Left hindlimb (tissue), 1 donor: ENCODE data around the gene ASL.
"Not testable (repeated sequence)": the region's sequence is repeated elsewhere in the genome, so short reads cannot be mapped to it uniquely, and the experiment has no call there.

Experiments
- DNase-seq: peaks from one replicate; pipeline ENCODE4 v3.0.0-alpha.2; 2018

ASL gene

DNA sequence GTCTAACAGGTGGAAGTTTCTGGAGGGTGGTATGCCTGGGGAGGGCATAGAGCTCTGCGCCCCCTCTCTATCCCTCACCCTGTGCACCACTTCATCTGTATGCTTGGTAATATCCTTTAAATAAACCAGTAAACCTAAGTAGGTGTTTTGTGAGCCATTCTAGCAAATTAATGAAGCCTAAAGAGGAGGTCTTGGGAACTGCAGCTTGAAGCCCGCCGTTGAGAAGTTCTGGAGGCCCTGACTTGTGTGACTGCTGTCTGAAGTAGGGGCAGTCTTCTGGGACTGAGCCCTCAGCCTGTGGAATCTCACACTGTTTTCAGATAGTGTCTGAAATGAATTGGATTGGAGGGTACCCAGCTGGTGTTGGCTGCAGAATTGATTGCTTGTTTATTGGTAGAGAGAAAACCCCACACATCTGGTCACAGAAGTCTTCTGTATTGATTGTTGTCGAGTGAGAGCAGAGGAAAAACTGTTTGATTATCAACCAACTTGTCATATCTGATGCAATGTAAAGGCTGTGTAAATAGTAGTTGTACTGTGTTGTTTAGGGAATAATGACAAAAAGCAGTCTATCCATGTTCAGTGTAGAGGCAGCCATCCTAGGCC is 43.7 kb downstream of the ASL start:
- no peak for DNase-seq

DNA sequence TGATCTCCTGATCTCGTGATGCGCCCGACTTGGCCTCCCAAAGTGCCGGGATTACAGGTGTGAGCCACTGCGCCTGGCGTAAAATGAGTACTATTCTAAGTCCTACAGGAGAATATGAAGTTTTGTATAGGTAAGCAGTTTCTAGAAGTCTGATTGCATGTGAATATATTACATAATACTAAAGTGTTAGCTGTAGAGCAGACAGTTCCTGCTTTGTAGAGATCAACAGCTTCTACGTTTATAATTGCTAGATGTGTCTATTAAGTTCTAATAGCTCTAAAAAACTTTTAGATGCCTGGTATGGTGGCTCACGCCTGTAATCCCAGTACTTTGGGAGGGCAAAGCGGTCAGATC is 47.5 kb downstream of the ASL start:
- no peak for DNase-seq

DNA sequence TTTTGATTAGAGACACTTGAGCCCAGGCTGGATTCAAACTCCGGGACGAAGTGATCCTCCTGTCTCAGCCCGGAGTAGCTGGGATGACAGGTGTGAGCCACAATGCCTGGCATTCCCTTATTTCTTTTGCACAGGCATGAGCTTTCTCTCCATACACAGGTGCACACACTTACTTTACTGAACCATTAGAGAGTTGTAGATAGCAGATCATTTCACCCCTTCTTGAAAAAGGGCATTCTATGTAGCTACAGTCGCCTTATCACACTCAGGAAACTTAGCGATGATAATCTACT is 48.9 kb downstream of the ASL start:
- not testable (repeated sequence) for DNase-seq

DNA sequence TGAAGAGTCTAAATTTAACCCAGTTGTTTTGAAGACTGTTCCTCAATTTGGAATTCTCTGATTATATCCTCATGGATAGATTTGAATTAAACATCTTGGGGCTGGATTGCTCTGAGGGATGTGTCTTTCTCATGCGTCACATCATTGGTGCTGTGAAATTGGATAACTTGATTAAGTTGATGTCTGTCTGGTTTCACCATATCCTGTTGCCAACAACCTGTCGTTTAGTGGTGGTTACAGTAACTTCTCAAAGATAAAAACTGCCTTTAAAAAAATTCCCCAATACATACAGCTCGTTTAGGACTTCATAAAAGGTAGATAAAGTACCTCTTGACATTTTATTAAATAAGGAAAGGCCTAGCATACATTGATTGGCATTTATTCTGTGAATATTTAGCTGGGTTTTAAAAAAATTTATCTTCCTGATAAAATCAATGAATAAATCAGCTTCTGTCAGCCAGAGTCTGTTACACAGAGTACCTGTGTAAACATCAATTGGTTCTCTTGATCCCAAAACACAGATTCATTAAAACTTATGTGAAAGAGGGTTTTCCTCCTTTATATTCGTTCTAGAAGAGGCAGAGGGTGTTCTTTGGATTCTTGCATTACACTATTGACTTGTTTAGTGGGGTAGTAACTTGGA is 49.6 kb downstream of the ASL start:
- DNase-seq = no peak

DNA sequence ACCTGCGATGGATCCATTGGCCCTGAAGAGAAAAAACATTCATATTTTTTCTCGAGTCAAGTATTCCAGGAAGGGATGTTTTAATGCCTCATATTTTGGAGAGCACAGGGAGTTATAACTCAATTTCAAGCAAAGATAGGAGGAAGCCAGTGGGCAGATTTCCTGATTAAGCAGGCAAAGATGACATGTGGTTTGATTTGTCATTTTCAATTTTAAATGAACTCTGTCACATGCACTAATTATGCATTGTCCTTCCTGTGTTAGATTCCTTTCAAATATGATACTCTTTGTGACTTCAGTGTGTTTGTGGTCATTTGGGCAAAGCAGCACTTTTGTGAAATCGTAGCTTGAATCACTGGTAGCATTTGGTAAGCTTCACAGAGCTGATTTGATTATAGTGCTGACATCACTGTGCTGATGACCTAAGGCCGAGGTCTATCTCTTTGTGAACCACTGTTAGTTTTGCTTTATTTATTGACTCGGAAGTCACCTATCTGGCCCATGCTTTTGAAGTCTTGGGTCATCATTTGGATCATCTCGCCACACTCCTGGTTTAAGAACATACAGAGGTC is 50.2 kb downstream of the ASL start:
- not testable (repeated sequence) for DNase-seq

DNA sequence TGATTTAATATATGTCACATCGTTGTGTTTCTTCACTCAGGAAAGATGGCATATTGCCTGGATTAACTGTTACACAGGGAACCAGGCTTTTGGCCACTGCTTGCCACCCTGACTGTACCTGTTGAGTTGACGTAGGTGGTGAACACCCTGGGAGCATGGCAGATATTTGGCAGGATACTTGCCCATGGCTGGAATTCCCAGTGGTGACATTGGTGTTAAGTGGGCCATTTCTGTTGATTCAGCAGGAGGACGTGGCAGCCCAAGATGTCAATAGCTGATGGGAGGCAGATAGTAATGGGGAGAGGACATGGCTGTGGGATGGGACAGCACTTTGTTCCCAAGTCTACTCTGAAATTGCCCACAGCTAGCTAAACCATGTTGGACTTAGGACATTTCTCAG is 51.6 kb downstream of the ASL start:
- DNase-seq = not testable (repeated sequence)

DNA sequence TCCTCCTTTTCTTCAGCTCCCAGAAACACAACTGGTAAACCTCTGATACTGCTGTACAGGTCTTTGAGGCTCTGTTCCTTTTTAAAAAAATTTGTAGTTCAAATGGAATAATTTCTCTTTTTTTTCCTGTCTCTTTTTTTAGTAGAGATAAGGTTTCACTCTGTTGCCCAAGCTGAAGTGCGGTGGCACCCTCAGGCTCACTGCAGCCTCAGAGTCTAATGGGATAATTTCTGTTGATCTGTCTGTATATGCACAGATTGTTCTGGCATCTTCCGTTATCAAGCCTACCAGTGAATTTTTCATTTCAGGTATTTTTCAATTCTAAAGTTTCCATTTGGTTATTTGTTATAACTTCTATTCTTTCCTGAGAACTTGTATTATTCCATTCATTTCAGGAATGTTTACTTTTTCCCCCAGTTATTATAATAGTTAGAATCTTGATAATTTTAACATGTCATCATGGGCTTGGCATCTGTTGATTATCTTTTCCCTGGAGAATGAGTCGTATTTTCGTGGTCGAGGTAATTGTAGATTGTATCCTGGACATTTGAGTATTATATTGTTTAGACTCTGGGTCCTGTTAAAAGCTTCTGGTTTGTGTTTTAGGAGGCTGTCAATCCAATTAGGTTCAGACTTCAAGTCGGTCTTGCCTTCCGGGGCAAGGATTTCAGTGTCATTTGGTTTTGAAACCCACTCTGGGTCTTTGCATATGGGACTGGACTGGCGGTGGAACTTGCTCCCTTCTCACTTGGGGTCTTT is 63.6 kb downstream of the ASL start:
- DNase-seq = no peak

DNA sequence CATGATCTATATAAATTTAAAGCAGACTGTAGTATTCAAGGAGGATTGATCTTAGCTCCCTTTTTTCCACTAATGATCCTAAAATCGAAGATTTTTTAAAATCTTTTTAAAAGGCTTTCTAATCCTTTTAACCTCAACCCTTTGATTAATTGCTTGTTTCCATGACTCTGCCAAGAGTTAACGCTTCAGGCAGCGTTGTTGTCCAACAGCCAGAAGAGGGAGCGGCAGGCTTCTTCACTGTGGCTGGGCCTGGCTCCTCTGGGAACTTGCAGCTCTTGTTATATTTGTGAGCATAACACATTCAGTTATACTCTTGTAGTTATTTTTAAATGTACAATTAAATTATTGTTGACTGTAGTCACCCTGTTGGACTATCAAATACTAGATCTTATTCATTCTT is 65.3 kb downstream of the ASL start:
- DNase-seq = no peak

DNA sequence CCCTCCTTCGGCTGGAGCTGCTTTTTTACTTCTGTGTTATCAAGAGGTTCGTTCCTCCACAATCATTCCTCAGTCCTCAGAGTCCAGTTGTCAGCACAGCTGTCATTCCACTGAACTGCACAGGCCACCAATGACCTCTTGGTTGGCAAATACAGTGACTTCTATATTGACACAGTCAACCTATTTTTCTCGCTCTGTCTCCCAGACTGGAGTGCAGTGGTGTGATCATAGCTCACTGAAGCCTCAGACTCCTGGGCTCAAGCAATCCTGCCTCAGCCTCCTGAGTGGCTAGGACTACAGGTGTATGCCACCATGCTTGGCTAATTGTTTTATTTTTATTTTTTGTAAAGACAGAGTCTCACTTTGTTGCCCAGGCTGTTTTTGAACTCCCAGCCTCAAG is 66.7 kb downstream of the ASL start:
- no peak for DNase-seq

DNA sequence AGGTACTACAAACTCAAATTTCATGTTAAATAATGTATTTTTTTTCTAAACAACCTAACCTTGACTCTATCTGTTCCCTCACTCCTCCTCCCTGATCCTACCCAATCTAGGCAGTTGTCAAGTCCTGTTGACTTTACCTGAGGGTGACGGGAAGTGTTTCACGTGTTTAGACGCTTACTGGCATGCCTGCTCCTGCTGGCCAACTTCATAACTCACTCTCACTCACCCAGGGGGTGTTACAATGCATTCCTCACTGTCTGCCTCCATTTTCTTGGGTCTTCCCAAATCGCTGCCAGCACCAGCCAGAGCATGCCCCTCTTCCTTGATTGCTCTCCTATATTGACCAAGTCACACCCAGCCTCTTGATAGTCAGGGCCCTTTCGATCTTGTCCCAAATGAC is 67.4 kb downstream of the ASL start:
- DNase-seq = no peak
